ENCODE results near the gene TVP23C.

The TVP23C gene

GRCh38 chr17:15456496-15456895 lies 106.8 kb downstream of the TVP23C start:
- TF ChIP-seq CTCF (conservative IDR thresholded peaks at IDR 0.05; ENCODE audit: low read length), result no peak
- peak; percentile 32 for DNase-seq (ENCODE audit: low read depth)
- peak overlapping the region; percentile 27 for H3K4me3 ChIP-seq (ENCODE audit: low read length)

GRCh38 chr17:15454346-15454745 lies 108.9 kb downstream of the TVP23C start:
- no peak for DNase-seq (ENCODE audit: low read depth)
- no peak for TF ChIP-seq CTCF (conservative IDR thresholded peaks at IDR 0.05; ENCODE audit: low read length)
- H3K4me3 ChIP-seq (ENCODE audit: low read length), result no peak overlapping the region

- TF ChIP-seq CTCF (conservative IDR thresholded peaks at IDR 0.05; ENCODE audit: low read length), result no peak
- DNase-seq (ENCODE audit: low read depth), result peak; percentile 19
- H3K4me3 ChIP-seq (ENCODE audit: low read length), result no peak overlapping the region
Measured at GRCh38 chr17:15453782-15454181, 109.5 kb downstream of the TVP23C start.

- peak; percentile 82 for DNase-seq (ENCODE audit: low read depth)
- H3K4me3 ChIP-seq (ENCODE audit: low read length), result no peak overlapping the region
- TF ChIP-seq CTCF (conservative IDR thresholded peaks at IDR 0.05; ENCODE audit: low read length), result no peak
Measured at GRCh38 chr17:15453246-15453645, 110.0 kb downstream of the TVP23C start.

GRCh38 chr17:15452746-15453145 lies 110.5 kb downstream of the TVP23C start:
- no peak overlapping the region for H3K4me3 ChIP-seq (ENCODE audit: low read length)
- no peak for TF ChIP-seq CTCF (conservative IDR thresholded peaks at IDR 0.05; ENCODE audit: low read length)

More at GRCh38 chr17:15452746-15453145, 110.5 kb downstream of the TVP23C start:
- peak; percentile 77 for DNase-seq (ENCODE audit: low read depth)

Measured in AG10803 (cell line).